Activated CD4-positive, alpha-beta T cell treated with anti-CD3 and anti-CD28 coated beads for 1 hour (primary cell): ENCODE data around the gene EN2.

Experiments
- DNase-seq: peaks from one replicate; pipeline ENCODE4 v3.0.0-alpha.2; 2020

EN2 gene

DNA sequence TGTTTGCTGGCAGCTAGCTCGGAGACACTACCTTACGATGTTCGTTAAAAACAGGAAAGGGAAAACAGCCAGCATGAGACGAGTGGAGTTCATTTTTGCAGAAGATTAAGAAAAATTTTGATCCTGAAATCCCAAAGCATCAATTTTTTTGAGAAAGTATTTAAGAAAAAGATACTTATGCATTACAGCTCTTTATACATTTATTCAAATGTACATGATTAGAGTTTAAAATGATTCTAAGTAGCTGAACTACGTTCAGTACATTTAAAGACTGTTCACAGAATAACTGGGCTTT lies 53.7 kb downstream of the EN2 start:
- DNase-seq = no peak

DNA sequence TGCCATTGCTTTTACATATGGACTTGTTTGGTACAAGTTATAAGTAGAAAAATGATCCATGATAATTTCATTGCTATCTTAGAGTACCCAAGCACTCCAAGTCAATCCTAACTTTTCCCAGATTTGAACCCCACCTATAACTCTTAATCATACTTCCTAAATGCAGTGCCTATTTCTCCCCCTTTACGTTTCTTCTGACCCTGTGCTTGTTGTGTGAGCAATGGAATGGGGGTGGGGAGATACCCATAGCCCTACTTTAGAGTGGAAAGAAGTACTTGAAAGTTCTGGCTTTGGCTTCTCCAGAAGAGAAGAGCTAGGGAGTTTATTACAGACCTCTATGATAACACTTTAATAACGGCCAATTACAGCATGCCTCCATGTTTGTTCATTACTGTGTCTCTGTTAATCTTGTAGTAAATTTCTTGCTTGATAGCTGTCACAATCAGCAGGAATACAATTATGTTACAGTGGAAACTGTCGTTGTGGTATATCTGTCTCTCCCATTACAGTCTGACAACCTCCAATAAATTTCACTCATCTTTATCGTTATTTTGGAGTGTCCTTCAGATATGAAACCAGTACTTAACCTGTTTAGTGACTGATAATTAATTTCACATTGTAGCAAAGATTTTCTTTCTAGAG lies 54.4 kb downstream of the EN2 start:
- DNase-seq = no peak

DNA sequence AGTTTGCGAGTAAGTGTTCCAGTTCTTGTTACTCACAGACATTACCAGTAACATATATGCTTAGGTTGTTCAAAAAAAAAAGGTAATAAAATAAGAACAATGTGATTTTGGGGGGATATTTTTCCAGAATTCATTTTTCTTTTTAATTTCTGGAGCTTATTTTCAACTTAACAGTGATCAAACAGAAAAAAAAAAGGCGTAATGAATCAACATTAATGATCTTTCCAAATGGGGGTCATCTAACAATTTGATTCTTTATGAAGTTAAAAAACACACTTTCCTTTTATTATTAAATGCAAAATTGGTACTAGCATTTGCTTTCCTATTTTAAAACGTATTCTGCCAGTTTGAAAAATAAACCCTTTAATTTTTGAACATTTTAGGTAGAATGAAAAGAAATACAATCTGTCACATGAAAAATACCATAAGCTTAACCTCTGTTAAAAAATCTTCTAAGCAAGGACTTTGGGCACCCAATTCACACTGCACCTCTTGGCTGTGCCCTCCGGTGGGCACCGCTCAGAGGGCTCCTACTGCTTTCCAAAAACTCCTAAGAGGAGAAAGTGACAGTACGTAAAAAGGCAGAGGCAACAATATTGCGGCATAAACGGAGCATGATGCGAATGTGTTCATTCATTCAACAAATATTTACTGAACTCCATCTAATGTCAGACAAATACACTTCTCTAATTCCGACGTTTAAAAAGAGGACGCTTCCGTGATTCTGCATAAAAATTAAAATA lies 55.8 kb downstream of the EN2 start:
- no peak for DNase-seq

DNA sequence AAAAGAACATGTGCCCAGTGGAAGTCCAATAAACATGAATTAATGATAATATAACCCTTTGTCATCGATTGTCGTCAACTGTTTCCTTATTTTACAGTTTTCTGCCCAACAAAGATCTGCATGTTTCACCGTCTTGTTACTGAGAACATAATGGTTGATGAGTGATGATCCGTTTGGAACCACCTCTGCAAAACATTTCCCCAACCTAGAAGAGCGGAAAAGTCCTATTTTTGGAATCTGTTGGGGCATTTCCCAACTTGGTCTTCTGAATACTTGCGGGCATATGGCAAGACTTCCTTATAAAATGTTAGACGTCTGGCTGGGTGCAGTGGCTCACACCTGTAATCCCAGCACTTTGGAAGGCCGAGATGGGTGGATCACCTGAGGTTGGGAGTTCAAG lies 56.4 kb downstream of the EN2 start:
- DNase-seq = no peak
